ENCODE measurements around the gene S100A5.

The S100A5 gene

DNA sequence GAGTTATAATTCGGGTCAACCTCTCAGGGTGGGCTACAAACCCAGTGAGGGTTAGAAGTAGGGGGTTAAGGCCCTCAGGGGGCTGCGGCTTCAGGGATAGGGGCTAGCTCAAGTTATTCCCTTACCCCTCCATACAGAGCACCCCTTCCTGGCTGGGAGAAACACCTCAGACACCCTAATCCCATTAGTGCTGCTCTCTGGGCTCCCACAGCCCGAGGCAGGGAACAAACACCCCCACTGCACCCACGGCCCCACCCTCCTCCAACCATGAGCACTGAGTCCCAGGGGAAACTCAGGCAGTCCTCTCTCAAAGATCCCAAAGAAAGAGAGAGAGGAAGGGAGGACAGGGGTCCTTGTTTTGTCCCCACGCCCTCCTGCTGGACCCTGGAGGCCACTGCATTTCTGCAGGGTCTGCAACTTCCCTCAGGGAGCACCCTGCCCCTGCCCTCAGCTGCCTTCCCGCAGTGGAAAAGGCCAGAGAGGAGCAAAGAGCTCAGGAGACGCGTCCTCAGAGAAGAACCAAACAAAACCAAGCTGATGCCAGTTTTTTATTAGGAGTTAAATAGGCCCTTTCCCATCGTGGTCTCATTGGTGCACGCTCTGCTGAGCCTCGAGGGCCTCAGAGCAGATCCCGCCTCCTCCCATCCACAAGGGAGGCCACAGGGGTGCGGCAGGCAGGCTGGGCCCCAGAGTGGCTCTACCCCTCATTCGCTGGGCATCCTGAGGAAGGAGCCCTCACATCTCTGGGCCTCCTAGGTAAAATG is 6.2 kb upstream of the S100A5 start:
- no peak for DNase-seq

DNA sequence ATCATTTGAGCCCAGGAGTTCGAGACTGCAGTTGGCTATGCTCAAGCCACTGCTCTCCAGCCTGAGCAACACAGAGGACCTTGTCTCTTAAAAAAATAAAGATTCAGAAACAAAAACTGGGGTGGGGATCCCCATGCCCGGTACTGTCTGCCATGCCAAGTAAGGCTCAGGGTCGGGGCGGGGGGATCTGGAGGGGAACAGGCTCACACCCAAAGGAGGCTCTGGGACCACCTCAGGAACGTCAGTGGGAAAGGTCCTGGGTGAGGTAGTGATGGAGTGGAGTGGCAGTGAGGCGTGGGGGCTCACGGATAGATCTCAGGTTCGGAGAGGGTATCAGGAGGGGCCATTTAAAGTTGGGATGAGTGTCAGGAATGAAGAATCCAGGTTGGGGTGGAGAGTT is 5.6 kb upstream of the S100A5 start:
- DNase-seq: no peak

DNA sequence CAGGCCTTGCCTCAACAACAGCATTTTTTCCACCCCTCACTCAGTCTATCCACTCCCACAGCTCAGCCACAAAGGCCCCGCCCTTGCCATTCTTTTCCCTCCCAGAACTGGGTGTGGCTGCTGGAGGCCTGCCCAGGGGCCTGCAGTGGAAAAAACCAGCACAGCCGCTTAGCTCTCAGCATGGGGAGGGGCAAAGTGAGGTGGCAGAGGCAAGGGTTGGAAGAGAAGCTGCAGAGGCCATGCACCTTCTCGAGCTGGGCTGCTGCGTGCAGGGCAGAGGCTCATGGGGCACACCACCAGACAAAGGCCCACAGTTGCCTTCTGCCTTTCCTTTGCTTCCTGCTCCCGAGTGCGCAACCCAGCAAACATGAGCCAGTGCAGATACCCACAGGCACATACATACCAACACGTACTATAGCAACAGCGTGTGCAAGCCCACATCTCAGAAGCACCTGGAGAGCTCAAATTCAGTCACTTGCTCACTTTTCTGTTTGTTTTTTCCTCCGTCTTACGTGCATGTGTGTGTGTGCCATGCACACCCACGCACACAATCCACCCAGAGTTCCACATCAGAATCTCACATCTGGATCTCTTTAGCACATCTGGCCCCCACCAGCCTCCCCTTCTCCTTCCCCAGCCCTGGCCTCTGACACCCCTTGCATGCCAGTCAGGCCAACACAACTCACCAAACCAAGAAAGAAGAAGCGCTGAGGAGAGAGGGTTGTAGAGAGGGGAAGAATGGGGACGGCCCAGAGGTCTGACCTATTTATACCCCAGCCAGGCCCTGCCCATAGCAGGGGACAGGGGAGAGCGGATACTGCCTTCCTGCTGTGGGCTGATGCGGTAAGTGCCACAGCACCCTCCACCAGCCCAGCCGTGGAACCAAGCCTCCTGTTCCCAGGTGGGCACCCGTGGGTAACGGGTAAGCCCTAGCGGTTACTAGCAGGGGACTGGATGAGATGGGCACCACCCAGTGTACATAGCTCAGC is 4.6 kb upstream of the S100A5 start, which contains the start of gene S100A4:
S100A4 (minus strand) TSS at position 740 of the 989 bp plus-strand sequence. CDS start 1,012 bp downstream, outside the sequence.
- DNase-seq: peak; percentile 91

DNA sequence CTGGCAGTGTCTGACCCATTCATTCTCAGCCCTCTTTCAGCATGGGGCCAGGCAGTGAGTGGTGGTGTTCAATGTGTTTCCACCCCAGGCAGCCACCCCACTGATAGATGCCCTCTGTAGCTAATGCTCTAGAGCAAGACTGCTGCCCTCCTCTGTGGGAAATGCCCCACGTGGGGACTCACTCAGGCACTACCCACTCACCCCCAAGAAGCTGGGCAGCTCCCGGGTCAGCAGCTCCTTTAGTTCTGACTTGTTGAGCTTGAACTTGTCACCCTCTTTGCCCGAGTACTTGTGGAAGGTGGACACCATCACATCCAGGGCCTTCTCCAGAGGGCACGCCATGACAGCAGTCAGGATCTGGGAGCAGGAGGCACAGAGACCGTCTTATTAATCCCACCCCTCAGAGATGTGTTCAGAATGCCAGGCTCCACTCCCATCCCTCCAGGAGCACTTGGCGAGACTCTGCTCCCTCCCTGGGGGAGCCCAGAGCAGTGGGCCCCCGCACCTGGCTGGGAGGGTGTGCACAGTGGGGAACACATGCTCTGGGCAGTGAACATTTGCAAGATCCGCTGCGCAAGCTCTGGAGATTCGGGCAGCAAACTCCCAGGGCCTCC is 3.8 kb upstream of the S100A5 start:
- no peak for DNase-seq

DNA sequence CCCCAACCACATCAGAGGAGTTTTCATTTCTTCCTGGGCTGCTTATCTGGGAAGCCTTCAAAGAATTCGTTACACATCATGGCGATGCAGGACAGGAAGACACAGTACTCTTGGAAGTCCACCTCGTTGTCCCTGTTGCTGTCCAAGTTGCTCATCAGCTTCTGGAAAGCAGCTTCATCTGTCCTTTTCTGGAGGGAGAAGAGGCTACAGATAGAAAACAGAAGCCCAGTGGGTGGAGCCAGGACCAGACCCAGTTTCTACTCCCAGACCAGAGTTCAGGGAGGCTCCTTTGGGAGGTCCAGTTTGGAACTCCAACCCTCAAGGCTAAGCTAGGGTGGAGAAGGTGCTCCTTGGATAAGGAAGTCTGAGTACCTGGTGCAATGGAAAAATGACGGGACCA is 3.0 kb upstream of the S100A5 start:
- DNase-seq: no peak

DNA sequence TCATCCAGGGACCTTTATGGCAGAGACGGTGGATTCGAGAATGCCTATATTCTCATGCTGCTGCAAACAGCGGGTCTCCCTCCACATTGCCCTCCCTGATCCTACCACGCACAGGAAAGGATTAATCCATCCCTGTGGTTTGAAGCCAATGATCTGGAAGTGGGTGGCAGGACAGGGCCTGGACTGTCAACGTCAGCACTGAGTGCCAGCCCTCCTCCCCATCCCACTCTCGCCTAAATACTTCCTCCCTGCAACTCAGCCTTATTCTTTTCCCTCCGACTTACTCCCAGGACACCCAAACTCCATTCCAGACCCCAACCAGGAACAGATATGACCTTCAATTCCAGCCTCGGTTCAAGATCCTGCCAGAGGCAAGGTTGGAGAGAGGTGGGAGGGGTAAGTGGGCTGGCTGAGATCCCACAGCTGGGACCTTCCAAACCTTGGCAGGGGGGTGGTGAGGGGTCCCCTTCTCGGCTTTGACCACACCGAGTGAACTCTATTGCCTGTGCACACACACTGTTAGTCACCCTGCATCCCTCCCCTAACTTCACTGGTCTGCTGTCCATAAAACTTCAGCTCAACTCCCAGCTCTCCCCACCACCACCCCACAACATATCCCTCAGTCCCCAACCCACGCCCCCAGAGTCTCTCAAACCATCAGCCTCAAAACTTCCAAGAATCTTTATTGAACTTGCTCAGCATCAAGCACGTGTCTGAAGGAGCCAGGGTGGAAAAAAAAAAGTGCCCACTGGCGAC is 2.4 kb upstream of the S100A5 start:
- no peak for DNase-seq

DNA sequence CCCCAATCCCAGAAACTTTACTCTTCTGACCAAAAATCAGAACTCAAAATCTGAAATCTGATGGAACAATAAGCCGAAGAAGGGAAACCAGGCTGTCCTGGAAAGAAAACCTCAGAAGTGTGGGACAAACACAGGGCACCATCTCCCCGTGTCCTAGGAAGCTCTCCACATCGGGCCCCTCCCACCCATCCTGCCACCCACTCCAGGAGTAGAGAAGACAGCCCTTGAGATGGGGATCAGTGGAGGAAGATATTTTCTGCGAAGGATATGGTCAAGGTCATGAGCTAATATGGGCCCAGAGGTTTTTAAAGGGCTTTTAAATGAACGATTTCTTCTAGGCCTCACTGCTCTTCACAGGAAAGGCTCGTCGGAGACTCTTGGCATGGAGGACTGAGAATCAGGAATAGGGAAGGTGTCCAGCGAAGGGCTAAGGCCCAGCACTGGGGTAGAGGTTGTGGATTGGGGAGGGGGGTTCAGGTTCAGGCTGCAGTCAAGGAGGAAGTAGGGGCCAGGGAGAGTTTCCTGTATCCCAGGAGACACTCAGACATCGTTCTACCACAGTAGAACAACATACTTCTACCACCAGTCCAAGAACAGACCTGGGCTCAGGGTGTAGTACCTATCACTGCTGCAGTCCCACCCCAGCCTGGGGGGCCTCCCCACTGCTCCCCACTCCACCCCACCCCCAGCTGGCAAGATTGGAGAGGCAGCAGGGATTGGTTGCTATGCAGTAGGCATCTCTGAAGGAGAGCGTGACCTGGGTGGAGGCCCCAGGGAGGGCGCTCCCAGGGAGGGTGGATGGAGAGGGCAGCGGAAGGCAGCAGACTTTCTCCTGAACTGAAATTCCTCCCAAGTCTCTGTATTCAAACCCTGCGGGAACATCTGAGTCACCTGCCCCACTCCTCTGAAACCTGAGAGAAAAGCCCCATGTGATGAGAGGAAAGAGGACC is 1.2 kb upstream of the S100A5 start:
- DNase-seq: no peak

DNA sequence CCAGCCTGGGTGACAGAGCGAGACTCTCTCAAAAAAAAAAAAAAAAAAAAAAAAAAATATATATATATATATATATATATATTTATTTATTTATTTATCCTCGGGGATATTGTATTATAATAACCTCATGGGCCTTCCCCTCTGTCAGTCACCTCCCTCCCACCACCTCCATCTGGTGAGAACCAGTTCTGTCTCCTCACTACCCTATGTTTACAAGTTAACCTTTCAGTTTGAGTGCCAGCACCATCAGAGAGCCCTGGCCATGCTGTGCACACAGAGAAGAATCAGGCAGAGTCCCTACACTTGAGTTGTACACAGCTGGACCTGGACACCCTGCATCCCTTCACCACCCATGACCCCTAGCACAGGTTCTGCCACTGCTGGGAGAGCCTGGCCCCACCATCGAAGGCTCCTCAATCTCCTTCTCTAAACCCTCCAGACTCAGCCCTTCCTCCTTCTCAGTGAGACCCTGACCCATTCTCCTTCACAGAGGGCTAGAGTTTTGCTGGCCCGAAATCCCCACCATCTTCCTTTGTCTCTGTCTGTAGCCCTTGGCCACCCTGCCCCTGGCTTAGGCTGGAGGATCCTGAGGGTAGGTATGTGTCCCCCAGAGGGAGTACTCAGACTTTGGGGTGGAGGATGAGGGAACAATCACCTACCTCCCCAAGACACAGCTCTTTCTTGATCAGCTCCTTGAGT is 1.2 kb downstream of the S100A5 start:
- DNase-seq: no peak

DNA sequence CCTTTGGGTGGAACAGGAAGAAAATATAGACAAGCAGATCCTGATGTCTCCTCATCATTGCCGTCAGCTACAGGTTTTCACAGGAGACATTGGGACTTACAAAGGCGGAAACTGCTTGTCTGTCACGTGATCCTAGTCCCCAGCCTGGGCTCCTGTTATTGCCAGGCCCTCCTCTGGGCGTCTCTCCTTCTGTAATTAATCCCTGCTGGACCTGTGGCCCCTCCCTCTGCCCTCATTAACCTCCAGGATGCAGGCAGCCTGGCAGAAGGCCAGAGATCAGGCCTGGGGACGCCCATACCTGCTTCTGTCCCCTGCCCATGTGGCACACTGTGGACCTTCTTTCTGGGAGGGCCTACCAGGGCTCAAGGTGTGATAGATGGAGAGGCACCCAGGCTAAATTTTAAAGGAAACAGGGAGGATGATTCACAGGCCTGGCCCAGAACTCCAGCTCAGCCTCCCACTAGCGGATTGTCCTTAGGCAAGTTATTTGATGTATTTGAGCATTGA is 2.4 kb downstream of the S100A5 start:
- DNase-seq: no peak

DNA sequence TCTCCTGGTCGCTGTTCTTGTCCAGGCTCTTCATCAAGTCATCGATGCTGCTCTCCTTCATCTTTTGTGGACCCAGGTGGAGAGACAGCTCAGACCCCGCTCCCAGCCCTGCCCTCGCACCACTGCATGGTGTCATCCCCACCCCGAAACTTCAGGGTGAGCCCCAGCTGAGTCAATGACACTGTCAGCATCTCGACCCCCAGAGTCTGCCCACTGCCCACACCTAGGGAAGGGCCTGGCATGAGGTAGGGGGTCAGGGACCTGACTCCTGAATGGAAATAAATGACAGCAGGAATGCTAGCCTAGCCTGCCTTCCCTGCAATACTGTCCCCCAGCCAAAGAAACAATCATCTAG is 3.4 kb downstream of the S100A5 start:
- DNase-seq: no peak

DNA sequence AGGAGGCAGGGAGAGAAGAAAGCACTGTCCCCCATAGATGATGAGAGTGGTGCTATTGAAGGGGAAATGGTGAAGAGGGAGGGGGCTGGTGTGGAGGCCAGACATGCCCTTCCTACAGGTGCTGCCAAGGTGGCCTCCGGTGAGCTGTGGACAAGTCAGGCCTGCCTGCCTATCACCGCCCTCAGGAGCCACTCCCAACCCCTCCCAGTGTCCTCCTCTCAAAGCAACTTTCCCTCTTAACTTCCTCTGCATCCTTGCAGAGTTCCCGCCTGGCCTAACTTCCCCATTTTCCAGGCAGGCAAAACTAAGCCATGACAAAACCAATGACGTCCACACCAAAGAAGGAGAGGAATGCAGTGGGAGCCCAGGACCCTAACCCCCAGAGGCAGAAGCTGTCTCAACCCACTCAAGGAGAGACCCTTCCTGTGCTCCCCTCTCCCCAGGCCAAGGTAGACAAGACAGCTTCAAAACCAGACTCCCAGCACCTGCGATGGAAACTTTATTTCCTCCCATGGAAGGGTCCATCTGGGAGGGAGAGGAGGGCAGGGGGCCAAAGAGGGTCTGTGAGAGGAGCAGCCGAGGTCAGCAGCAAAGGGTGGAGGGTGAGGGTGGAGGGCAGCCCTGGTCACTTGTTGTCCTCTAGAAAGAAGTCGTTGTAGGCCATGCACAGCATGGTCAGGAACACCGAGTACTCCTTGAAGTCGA is 3.9 kb downstream of the S100A5 start:
- DNase-seq: no peak

DNA sequence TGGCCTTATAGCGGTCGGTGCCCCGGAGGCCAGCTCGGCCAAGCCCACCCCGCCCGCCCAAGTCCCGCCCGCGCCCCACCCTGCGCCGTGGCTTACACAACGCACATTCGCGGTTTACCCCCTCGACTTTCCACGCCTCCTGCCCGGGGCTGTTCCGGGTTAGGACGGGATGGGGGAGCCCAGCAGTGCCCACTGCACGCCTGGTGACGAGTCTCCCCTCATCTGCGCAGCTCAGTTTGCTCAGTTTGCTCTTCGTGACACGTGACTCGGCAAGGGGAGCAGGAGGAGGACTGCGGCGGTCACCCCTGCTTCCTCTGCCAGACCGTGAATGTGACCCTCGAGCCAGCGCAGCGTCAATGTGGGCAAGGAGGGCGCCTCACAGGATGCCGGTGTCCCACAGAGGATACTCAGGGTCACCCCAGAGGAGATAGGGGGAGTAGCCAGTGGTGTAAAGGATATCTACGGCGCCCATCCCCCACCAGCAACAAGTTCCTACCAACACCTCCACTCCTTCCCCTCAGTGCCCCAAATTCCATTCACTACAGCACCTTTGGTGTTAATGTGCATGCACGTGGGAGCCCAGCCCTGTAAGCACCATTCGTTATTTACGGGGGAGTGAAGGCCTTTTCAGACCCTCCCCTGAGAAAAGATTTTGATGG is 4.6 kb downstream of the S100A5 start:
- DNase-seq: peak; percentile 79

DNA sequence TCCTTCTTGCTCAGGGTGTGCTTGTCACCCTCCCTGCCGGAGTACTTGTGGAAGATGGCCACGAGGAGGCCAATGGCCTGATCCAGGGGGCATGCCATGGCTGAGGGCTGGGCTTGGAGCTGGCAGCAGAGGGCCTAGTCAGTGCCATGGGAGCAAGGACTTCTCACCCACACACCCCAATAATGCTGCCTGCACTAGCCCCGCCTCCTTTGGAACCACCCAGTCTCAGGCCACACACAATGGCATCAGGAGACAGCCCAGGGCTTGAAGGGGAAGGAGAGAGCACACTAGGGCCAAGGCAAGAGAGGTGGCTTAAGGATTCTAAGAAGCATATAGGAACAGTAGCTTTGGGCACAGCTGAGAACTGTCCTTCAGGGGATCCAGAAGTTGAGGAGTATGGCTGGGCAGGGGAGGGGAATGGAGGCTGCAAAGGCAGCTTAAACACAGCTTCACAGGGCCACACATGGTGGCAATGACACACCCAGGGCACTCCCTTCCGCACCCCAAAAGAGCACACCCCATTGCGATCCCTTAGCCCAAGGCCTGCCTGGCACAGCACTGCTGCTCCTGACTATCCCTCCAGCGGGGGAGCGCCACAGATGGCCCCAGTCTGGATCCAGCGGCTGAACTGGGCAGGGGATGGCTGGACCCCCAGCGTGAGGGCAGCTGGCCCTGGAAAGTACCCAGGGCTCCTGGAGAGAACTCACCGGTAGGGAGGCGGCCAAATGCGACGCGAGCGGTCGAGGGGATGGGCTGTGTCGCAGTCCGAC is 5.3 kb downstream of the S100A5 start, which contains the start of gene S100A6:
S100A6 (minus strand) TSS at position 750 of the 770 bp plus-strand sequence; CDS start at position 98, 652 bp downstream.
- no peak for DNase-seq

DNA sequence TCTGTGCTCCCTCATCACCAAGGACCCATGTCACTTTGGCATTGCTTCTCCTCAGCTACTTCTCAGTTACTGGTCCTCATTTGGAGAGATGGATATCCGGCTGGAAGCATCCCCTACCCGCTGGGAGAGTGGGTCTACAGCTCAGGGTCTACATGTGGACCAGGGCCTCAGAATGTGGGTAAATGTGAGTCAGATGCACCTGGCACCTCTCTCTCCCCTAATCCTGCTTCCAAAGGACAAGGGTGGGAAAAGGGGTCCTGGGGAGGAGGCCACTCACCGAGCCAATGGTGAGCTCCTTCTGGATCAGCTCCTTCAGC is 5.9 kb downstream of the S100A5 start:
- no peak for DNase-seq

DNA sequence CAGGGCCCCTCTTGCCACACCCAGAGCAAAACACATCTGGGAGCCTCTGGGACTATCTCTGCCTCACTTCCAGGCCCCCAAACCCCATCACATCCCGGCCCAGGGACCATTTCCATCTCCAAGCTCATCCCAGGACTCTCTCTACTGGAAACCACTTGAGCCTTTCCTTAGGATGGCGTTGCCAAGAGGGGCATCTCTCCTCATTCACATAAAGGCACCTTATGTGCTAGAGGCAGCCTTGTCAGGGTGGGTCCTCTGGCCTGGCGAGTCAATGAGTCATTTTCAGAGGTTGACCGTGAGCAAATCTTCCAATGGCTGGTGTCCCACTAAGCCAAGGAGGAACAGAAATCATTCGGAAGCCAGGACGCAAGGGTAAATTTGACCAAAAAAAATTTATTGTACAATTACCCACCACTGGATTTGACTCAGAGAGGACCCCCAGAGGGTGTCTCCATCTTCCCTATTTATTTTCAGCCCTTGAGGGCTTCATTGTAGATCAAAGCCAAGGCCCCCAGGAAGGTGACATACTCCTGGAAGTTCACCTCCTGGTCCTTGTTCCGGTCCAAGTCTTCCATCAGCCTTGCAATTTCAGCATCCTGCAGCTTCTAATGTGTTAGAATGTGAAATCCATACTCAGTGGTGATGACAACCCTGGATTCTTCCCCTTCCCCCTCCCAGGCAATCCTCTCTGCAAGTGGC is 6.4 kb downstream of the S100A5 start:
- no peak for DNase-seq

DNA sequence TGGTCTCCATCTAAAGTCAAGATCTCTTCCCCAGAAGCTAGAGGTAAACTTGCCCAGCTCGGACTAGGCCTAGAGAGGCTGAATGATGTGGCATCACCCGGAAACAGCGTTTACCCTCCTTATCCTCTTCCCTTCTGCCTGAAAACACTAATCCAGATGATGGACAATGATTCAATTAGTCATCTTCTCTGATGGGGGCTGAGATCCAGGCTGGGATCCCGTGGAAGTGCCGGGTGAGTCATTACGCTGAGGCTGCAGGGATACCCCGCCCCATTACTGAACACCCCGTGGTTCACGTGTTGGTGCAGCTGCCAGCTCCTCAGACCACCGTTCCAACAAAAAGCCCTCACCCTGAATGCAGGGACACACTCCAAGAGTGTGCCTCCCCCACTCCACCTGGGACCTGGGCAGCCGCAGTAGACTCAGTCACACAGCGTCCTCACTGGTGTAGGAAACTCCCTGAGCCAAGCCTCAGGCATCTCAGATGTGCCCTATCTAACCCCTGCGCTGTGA is 7.0 kb downstream of the S100A5 start:
- DNase-seq: no peak

DNA sequence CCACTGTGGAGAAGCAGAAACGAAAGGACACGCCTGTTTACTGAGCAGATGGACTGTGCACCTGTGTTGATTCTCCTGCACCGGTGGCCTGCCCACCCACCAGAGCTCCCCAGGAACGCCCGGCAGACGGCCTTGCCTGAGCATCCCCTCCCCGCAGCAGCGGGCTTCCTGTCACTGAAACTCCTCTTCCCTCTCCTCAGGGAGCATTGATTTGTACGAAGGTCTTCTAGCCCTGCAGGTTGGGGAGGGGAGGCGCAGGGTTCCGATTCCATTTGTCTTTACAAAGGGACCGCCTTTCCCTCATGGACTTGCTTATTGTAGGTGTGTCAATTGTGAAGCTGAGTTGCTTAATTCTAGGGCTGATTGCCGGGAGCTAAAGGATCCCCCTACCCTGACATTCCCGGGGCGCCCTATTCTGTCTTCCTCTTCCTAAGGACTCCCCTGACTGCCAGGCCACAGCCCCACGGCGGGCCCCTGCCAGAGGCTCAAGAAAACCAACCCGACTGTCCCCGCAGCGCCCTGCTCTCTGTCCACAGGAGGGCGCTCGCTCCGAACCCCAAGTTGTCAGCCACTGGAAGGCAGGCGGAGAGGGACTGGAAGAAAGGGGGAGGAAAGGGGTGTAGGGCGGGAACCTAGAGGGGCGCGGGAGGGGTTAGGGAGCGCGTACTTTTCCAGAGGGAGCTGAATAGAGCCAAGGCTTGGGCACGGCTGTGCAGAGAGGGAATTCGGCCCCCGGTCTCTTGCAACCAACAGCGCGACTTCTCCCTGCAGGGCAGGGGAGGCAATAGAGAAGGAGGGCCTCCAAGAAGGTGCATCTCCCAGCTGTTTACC is 7.8 kb downstream of the S100A5 start:
- peak; percentile 82 for DNase-seq

All from activated T-cell treated with anti-CD3 and anti-CD28 coated beads, Interleukin-2, amount 50 U/mL, for 1 hour (primary cell).